Myocyte (in vitro differentiated cells): ENCODE measurements around the gene CRYBA1. TPM values are rescaled to one million over a fixed set of nuclear protein-coding genes. Genes with fewer than 3 reads are reported as not detected.

ENCODE experiments used
- DNase-seq: peaks from one replicate; pipeline ENCODE4 v3.0.0-alpha.2; 2012; ENCODE audit warnings: low read depth
- total RNA-seq: library from RNA; depleted of rRNA; stranded (reverse); fragments of >200 nt; gene quantifications from 2 replicates; pipeline ENCODE4 v1.2.3, GENCODE V29; 2014

Gene CRYBA1
- total RNA-seq, 1 donor from 2014 or later, result not detected

DNA sequence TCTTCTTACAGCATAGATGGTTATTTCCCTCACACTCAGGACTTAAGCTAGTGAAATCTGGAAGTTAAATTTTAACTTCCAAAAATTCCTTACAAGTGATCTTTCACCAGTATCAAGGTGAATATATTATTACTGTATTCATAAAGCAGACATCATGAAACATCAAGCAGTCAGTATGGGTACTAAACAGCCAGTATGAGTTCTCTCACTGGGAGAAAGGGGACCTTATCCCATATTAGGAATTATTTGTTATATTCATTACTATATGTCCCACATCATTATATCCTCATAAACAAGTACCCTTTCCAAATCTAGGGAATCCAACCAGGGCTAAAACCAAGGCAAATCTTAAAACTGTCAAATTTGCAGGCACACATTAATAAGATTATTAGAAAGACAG is 32.0 kb downstream of the CRYBA1 start:
- DNase-seq, result no peak

DNA sequence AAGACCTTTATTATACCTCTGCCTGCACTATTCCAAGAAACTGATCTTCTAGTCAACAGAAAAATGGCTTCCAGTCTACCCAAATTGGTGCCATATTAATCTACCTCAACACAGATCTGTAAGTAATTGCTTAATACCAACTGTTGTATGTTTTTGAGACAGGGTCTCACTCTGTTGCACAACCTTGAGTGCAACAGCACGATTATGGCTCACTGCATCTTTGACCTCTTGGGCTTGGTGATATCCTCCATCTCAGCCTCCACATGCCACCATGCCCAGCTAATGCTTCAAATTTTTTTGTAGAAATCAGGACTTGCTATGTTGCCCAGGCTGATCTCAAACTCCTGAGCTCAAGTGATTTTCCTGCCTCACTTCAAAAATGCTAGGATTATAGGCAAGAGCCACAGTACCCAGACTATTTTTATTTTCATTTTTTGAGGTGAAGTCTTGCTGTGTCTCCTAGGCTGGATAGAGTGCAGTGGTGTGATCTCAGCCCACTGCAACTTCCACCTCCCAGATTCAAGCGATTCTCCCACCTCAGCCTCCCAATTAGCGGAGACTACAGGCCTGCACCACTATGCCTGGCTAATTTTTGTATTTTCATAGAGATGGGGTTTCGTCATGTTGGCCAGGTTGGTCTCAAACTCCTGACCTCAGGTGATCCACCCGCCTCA is 32.9 kb downstream of the CRYBA1 start:
- DNase-seq, result no peak

DNA sequence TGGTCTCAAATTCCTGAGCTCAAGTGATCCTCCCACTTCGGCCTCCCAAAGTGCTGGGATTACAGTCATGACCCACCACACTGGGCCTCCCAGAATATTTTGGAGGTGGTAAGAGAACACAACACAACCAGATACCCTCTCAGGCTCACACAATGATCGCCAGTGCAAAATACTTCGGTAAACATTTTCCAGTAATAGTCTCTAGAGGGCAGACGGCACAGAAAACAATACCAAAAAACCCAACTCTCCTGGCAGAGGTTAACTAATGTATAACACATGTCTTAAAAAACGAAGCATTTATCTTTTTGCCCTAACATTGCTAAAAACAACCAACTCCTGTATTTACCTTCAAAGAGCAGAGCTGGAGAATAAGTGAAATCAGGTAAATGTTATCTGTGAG is 36.8 kb downstream of the CRYBA1 start:
- no peak for DNase-seq

DNA sequence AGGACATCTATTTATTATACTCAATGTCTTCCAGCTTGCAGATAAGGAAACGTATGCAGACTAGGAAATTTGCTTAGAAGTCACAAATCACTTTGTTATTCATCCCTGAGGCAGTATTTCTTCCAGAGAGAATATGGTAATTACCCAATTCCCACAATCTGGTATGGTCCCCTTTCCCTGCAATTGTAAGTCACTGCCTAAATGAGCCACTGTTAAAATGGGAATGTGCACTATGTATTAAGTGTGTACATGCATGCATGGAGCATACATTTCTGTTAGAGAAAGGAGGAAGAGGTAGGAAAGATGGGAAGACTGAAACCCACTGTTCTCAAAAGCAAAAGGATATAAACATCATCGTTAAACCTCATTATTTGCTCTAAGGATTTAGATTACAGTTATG is 37.3 kb downstream of the CRYBA1 start:
- DNase-seq, result no peak

DNA sequence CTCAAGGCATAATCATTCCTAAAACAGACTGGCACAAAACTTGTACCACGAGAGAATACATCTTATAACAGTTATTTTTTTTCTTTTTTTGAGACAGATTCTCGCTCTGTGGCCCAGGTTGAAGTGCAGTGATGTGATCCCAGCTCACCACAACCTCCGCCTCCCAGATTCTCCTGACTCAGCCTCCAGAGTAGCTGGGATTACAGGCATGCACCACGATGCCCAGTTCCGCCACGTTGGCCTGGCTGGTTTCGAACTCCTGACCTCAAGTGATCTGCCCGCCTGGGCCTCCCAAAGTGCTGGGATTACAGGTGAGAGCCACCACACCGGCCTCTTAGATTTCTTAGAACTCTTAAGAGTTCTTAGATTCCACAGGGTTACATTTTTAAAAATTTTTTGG is 43.2 kb downstream of the CRYBA1 start:
- DNase-seq, result no peak

DNA sequence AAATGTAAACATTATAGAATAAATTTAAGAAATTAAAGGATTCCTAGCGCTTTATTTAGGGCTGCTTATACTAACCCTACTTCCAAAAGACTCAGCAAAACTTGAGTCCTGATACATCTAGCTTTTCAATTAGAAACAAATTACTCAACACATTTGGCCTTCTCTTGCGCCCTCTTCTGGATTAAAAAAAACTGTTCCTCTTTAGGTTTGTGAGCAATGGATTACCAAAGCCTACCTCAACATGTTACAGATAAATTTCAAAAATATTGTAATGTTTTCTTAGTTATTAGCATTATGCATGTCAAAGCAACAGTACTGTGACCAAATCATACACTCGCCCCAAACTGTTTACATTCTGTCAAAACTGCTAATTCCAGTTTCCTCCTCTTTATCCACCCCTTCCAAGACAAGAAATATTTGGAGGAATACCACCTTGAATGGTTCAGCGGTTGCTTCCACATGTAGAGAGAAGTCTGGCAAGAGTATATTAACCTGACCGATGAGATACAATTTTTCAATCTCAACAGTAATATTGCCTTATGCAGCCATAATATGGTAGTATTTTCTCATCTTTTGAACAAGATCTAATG is 44.6 kb downstream of the CRYBA1 start:
- DNase-seq, result peak; percentile 83

DNA sequence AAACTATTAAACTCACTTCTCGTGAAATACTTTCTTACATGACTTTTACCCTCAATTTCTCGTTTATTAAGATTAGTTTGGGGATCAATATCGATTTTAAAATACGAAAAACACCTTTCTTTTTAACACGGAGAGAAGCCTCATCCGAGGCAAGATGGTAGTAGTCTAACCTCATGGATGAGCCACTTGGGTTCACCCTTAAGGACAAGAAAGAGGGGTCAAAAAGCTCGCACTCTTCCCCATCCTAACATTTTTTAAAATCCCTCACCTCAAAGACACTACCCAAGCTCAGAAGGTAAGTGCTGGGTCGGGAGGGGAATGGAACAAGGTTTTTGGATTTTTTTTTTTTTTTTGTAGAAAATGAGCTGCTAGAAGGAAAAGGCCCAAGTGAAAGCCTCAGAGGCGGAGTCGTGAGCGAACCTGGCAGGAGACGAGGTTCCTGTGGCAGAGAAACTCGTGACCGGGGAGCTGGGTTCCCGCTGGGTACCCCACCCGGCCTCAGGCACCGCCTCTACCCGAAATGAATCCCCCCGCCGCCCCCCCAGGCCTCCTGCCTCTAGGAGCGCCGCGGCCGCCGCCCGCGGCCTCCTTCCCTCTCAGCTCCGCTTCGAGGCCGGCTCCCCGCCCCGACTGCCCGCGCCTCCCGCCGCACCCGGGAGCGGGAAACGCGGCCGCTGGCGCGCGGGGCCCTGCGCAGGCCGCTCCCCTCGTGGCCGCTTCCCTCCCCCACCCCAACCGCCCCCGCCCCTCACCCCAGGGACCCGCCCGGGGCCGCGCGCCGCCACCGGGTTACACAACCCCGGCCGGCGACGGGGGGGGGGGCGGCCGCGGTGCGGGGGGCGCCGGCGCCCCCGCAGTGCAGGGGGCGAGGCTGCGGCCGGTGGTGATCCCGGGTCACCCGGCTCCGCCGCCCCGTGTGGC is 45.7 kb downstream of the CRYBA1 start:
- DNase-seq, result peak; percentile 73

DNA sequence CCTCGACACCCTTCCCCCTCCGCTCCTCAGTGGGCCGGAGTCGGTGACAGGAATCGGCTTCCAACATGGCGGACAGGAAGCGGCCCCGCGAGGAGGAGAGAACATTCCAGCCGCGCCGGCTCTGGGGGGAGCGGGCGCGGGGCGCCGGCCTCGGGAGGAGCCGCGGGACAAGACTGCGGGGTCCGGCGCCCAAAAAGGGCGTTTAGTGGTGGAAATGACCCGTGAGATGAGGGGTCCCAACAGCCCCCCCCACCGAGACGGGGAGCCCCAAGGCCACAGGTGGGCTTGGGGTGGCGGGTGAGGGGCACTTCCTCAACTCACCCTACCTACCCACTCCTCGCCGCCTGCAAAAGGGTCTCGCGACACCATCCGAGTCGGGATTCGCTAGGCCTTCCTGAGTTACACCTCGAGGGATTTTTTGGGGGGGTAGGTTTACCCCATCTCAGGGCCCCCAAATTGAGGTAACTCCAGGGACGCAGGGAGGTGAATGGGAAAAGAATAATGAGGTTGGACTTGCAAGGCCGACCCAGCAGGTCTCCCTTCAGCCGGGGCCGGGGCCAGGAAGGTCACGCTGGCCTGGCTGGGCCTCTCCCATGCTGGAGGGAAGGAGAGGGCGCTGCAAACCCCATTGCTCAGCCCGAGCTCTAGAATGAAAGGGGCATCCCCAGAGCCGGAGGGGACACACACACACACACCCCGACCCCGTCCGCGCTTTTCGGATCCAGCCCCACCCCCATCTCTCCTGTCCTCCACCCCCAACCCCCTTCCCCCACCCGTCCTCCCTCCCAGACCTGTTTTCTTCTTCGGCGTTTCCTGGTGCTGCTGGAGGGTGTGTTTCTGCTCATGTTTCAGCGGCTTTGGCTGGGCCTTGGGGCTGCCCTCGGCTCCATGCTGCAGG is 46.6 kb downstream of the CRYBA1 start:
- peak; percentile 71 for DNase-seq

DNA sequence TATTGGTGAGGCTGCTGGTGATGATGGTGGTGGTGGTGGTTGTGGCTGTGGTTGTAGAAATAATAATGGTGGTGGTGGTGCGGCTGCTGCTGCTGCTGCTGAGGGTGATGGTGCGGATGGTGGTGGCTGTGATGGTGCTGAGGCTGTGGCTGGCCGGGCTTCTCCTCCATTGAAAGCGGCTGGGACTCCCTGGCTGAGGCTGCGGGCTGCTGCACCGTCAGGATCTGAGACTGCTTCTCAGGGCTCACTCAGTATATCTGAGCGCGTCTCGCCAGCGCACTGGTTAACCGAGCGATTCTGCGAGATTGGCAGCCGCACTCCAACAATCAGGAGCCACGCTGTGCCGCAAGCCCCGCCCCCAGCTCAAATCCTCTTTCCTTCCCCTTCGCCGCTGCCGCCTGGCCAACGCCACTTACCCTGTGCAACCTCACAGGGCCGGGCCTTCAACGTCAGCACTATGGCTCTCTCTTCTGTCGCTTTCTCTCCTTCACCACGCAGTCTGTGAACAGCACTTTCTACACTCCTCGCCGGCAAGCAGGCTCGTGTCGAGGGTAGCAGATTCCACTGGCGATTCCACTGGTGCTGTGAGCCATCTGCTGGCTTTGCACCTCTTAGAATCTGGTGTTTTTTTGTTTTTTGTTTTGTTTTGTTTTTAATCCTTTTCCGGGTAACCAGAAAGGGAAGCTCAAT is 47.4 kb downstream of the CRYBA1 start, which contains the start of gene NUFIP2:
Gene NUFIP2 (minus strand): TSS at position 259 of the 690 bp plus-strand sequence. CDS start 89 bp downstream, at position 170.
- DNase-seq, result peak; percentile 99

DNA sequence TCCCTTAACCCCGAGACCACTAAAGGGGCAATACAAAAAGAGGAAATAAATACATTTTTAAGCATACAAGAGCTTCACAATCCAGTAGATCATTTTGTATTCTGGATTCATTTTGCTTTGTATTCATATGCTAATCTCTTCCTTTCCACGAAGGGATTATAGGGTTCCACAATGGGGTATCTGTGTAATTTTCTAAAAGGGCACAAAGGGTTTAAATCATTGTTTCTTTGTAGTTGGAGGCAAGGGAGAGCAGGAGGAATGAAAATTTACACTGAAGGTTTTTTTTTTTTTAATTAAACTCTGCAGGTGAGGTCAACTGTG is 47.9 kb downstream of the CRYBA1 start:
- DNase-seq, result no peak

DNA sequence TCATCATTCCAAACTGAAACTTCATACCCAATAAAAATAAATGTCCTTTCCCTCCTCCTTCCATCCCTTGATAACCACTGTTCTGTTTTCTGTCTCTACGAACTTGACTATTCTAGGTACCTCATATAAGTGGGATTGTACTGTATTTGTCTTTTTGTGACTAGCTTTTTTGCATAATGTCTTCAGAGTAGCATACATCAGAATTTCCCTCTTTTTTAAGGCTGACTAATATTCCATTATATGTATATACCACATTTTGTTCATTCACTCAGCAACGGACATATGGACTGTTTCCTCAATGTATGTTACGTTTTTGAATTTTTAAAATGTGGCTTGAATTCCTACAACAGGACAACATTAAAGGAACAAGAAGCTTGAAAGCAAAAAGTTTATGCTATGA is 48.8 kb downstream of the CRYBA1 start:
- DNase-seq, result no peak

DNA sequence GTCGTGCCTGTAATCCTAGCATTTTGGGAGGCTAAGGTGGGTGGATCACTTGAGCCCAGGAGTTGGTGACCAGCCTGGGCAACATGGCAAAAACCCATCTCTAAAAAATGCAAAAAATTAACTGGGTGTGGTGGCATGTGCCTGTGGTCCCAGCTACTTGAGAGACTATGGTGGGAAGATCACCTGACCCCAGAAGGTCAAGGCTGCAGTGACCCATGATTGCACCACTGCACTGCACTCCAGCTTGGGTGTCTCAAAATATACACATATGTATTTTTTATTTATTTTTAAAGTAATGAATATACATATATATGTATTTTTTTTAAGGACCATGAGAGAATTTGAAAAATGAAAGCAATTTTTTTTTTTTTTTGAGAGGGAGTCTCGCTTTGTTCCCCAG is 52.4 kb downstream of the CRYBA1 start:
- no peak for DNase-seq

DNA sequence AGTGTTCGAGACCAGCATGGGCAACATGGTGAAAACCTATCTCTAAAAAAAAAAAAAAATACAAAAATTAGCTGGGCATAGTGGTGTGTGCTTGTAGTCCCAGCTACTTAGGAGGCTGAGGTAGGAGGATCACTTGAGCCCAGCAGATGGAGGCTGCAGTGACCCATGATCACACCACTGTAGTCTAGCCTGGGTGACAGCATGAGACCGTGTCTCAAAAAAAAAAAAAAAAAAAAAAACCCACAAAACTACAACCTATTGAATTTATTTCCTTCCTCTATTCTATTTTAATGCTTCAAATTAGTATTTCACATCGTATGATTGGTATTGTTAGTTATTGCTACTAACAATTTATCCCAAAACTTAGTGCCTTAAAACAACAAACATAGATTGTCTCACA is 56.7 kb downstream of the CRYBA1 start:
- no peak for DNase-seq

Other genes with a start within 250 kb of the CRYBA1 start
- gene SEZ6, start 240.8 kb upstream of the CRYBA1 start, total RNA-seq, result 0.16 and 0.57 TPM in 2 replicates
- gene PIPOX, start 203.7 kb upstream of the CRYBA1 start, total RNA-seq, result 6.4 and 17.5 TPM in 2 replicates
- gene MYO18A, start 66.5 kb upstream of the CRYBA1 start, total RNA-seq, result 167 and 209 TPM in 2 replicates
- gene NUFIP2, start 47.3 kb downstream of the CRYBA1 start, total RNA-seq, result 69.0 and 75.1 TPM in 2 replicates
- gene TAOK1, start 143.5 kb downstream of the CRYBA1 start, total RNA-seq, result 45.5 and 45.8 TPM in 2 replicates